Activated CD8-positive, alpha-beta memory T cell treated with anti-CD3 and anti-CD28 coated beads for 24 hours (primary cell): Measurements from ENCODE around the gene NHLRC2.

ENCODE experiments used
- DNase-seq: peaks from one replicate; pipeline ENCODE4 v3.0.0-alpha.2; 2020

NHLRC2 gene

GRCh38 chr10:113866551-113867394 lies 12.3 kb downstream of the NHLRC2 start:
- no peak for DNase-seq

- DNase-seq, result no peak
Measured at GRCh38 chr10:113867904-113868303, 13.4 kb downstream of the NHLRC2 start.

GRCh38 chr10:113869789-113870188 lies 15.3 kb downstream of the NHLRC2 start:
- no peak for DNase-seq

GRCh38 chr10:113872139-113873030 lies 17.9 kb downstream of the NHLRC2 start:
- DNase-seq, result no peak

GRCh38 chr10:113875212-113875611 lies 20.8 kb downstream of the NHLRC2 start:
- DNase-seq, result no peak

GRCh38 chr10:113876461-113876860 lies 22.0 kb downstream of the NHLRC2 start:
- DNase-seq, result no peak

- DNase-seq, result no peak
Measured at GRCh38 chr10:113879691-113880090, 25.2 kb downstream of the NHLRC2 start.

GRCh38 chr10:113880236-113880635 lies 25.8 kb downstream of the NHLRC2 start:
- DNase-seq, result no peak

- DNase-seq, result no peak
Measured at GRCh38 chr10:113882240-113882639, 27.8 kb downstream of the NHLRC2 start.

- no peak for DNase-seq
Measured at GRCh38 chr10:113889911-113890310, 35.5 kb downstream of the NHLRC2 start.

GRCh38 chr10:113890769-113891168 lies 36.3 kb downstream of the NHLRC2 start:
- DNase-seq, result no peak

- DNase-seq, result no peak
Measured at GRCh38 chr10:113891476-113891875, 37.0 kb downstream of the NHLRC2 start.

- no peak for DNase-seq
Measured at GRCh38 chr10:113893570-113893969, 39.1 kb downstream of the NHLRC2 start.

GRCh38 chr10:113894581-113894980 lies 40.1 kb downstream of the NHLRC2 start:
- no peak for DNase-seq

GRCh38 chr10:113895018-113895417 lies 40.6 kb downstream of the NHLRC2 start:
- DNase-seq, result no peak

- DNase-seq, result no peak
Measured at GRCh38 chr10:113897693-113898618, 43.5 kb downstream of the NHLRC2 start.

GRCh38 chr10:113899952-113900598 lies 45.6 kb downstream of the NHLRC2 start:
- DNase-seq, result no peak

GRCh38 chr10:113905756-113906155 lies 51.3 kb downstream of the NHLRC2 start:
- no peak for DNase-seq

- DNase-seq, result no peak
Measured at GRCh38 chr10:113907166-113907565, 52.7 kb downstream of the NHLRC2 start.

- no peak for DNase-seq
Measured at GRCh38 chr10:113908236-113908635, 53.8 kb downstream of the NHLRC2 start.

GRCh38 chr10:113911113-113911512 lies 56.7 kb downstream of the NHLRC2 start:
- no peak for DNase-seq

- no peak for DNase-seq
Measured at GRCh38 chr10:113911839-113912238, 57.4 kb downstream of the NHLRC2 start.
